ENCODE data around the gene SPTSSA. TPM values are rescaled to one million over a fixed set of nuclear protein-coding genes. Genes with fewer than 3 reads are reported as not detected.

The SPTSSA gene
- polyA plus RNA-seq, 1 of the 3 experiments (the other 2 are of a cell fraction), result 39.5 TPM

GRCh38 chr14:34482463-34482862 lies 20.4 kb upstream of the SPTSSA start:
- Histone ChIP-seq H3K4me1 (ENCODE audit: control insufficient read depth in 1 of 2, insufficient read depth in 2 of 2, low read depth in 1 of 2, low read length in 1 of 2) (no peaks in the 10 kb centered on the region), H3K27me3 (ENCODE audit: insufficient read depth) (no peaks in the 10 kb centered on the region), H3K9me3 (no peaks in the 10 kb centered on the region), H4K20me1 (ENCODE audit: insufficient read depth) (no peaks in the 10 kb centered on the region), H3K4me3 (ENCODE audit: low read depth in 2 of 2, low read length in 1 of 2) (no peak overlapping the region), H3F3A (replicated peaks; ENCODE audit: insufficient read depth) (no peaks in the 10 kb centered on the region), H3K36me3 (replicated peaks in 1 of 2; ENCODE audit: control insufficient read depth in 1 of 2, insufficient read depth in 2 of 2, low read length in 1 of 2) (no peaks in the 10 kb centered on the region), H3K9ac (no peak overlapping the region), H3K4me2 (no peak overlapping the region), H3K9me2 (no peaks in the 10 kb centered on the region), H2AFZ (ENCODE audit: low read depth) (no peak overlapping the region), H3K79me2 (ENCODE audit: insufficient read depth) (no peaks in the 10 kb centered on the region), H3K27ac (ENCODE audit: low read depth in 2 of 2, low read length in 1 of 2) (no peak overlapping the region)
- no peak for DNase-seq
- 93% methylated on average over 2 of the region's 2 CpGs for WGBS (ENCODE audit: low lambda C conversion rate)
- TF ChIP-seq REST (IDR thresholded peaks at IDR 0.05; ENCODE audit: low read depth, low read length), result no peak
- TF ChIP-seq CHD2 (IDR thresholded peaks at IDR 0.05; ENCODE audit: low read length, partially characterized antibody), result no peak
- no peak for TF ChIP-seq USF1 (IDR thresholded peaks at IDR 0.05; ENCODE audit: borderline replicate concordance, low read depth)
- no peak for TF ChIP-seq SMC3 (IDR thresholded peaks at IDR 0.05; ENCODE audit: low read depth, low read length)
- no peak for TF ChIP-seq MXI1 (IDR thresholded peaks at IDR 0.05; ENCODE audit: low read depth, low read length)
- no peak for TF ChIP-seq IRF3 (IDR thresholded peaks at IDR 0.05; ENCODE audit: low read depth, low read length)
- TF ChIP-seq NRF1 (IDR thresholded peaks at IDR 0.05; ENCODE audit: low read depth, low read length), result no peak
- no peak for TF ChIP-seq ELF1 (IDR thresholded peaks at IDR 0.05)
- no peak for TF ChIP-seq FOSL2 (IDR thresholded peaks at IDR 0.05; ENCODE audit: borderline replicate concordance, low read depth)
- TF ChIP-seq GATA2 (CRISPR knock-in tag; IDR thresholded peaks at IDR 0.05), result no peak
- TF ChIP-seq ZBTB33 (IDR thresholded peaks at IDR 0.05; ENCODE audit: borderline replicate concordance, low read depth), result no peak
- TF ChIP-seq JUND (IDR thresholded peaks at IDR 0.05), result no peak
- no peak for TF ChIP-seq FOXM1 (IDR thresholded peaks at IDR 0.05; ENCODE audit: low read depth)
- no peak for TF ChIP-seq TCF12 (IDR thresholded peaks at IDR 0.05)
- ChIA-PET POLR2A (no interaction called here), CTCF (interaction anchor here (1.1 to 1.2 kb wide), 2 partner anchors 16 to 158 kb away, joined by 3 read pairs; no protein-coding TSS in a partner anchor)

Measured in SK-N-SH (cell line).